Stimulated activated CD4-positive, alpha-beta T cell treated with anti-CD3 and anti-CD28 coated beads, TNF-alpha, amount 100 ng/mL, for 4 hours (primary cell): ENCODE measurements around the gene CLEC3A.
"Not testable (repeated sequence)": the region's sequence is repeated elsewhere in the genome, so short reads cannot be mapped to it uniquely, and the experiment has no call there.

ENCODE experiments used
- DNase-seq, 3 experiments: peaks; one replicate each; pipeline ENCODE4 v3.0.0-alpha.2; 2020; ENCODE audit warnings: low read depth in 3 of 3

Gene CLEC3A

GRCh38 chr16:78022347-78023060, at the start of gene CLEC3A:
TSS of gene CLEC3A (plus strand) at chr16:78022548. CDS start at chr16:78022627, 79 bp downstream.
- no peak for DNase-seq

- no peak for DNase-seq
These were observed 47.5 kb upstream of the CLEC3A start for GRCh38 chr16:77974883-77975282.

GRCh38 chr16:77975942-77976341, 46.4 kb upstream of the CLEC3A start:
- no peak for DNase-seq

- no peak for DNase-seq
These were observed 45.0 kb upstream of the CLEC3A start for GRCh38 chr16:77977339-77977738.

- DNase-seq, result no peak
These were observed 37.2 kb upstream of the CLEC3A start for GRCh38 chr16:77985111-77985510.

GRCh38 chr16:77986011-77986740, 36.2 kb upstream of the CLEC3A start:
- no peak for DNase-seq

GRCh38 chr16:77987810-77988209, 34.5 kb upstream of the CLEC3A start:
- no peak for DNase-seq

- DNase-seq, result no peak
These were observed 32.5 kb upstream of the CLEC3A start for GRCh38 chr16:77989846-77990245.

- DNase-seq, result no peak
These were observed 30.6 kb upstream of the CLEC3A start for GRCh38 chr16:77991701-77992100.

- not testable (repeated sequence) for DNase-seq
These were observed 30.0 kb upstream of the CLEC3A start for GRCh38 chr16:77992381-77992780.

- no peak for DNase-seq
These were observed 29.0 kb upstream of the CLEC3A start for GRCh38 chr16:77993111-77993985.

- no peak for DNase-seq
These were observed 26.4 kb upstream of the CLEC3A start for GRCh38 chr16:77995843-77996455.

- no peak for DNase-seq
These were observed 23.9 kb upstream of the CLEC3A start for GRCh38 chr16:77998350-77999023.

- DNase-seq, result no peak
These were observed 20.8 kb upstream of the CLEC3A start for GRCh38 chr16:78001451-78002025.

- peak; percentile 14 to 30 (median 22) for DNase-seq
These were observed 19.3 kb upstream of the CLEC3A start for GRCh38 chr16:78002915-78003538.

- DNase-seq, result no peak
These were observed 17.8 kb upstream of the CLEC3A start for GRCh38 chr16:78004517-78004916.

- no peak for DNase-seq
These were observed 16.5 kb upstream of the CLEC3A start for GRCh38 chr16:78005881-78006280.

- no peak for DNase-seq
These were observed 15.2 kb upstream of the CLEC3A start for GRCh38 chr16:78007121-78007520.

GRCh38 chr16:78024159-78024558, 1.8 kb downstream of the CLEC3A start:
- DNase-seq, result no peak

- DNase-seq, result no peak
These were observed 3.3 kb downstream of the CLEC3A start for GRCh38 chr16:78025631-78026030.
